ENCODE results near the gene CLCN6.

CLCN6 gene

DNA sequence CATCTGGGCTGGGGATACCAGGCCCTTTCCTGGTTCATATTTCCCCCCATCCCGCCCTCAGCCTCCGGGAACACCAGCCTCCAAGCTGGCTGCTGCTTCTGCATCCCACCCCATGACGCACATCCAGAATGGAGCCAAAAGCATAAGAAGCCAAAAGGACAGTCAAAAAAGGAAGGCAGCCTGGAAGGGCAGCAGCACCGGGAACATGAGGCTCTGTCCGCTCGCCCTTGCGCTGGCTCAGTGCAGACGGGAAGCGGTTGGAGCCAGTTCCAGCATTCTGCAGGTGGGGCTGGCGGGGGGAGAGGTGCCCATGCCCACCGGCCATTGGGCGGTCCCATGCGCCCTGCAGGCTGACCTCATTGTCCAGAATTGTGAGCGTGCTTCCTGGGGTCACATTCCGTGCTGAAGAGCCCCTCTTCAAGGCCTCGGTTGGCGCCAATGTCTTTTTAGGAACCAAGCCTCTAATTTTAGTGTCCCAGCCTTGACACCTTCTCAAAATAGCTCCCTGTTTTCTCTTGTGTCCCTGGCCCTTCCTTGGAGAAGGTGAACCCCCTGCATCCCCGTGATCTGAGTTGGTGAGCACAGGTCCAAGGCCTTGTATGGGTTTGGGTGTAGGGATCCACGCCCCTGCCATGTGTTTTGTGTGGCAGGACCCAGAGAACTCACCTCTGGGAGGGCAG is 81.1 kb downstream of the CLCN6 start:
- no peak overlapping the region for H3K4me3 Mint-ChIP-seq
- DNase-seq (ENCODE audit: low spot score) = no peak
- H3K27me3 Mint-ChIP-seq (ENCODE audit: low read depth) = peaks cover 2% of the 10 kb centered on the region
- H3K4me1 Mint-ChIP-seq (ENCODE audit: low read depth) = no peaks in the 10 kb centered on the region
- no peaks in the 10 kb centered on the region for H3K9me3 Mint-ChIP-seq
- H3K36me3 Mint-ChIP-seq (ENCODE audit: low read depth) = no peaks in the 10 kb centered on the region
- no peak overlapping the region for H3K27ac Mint-ChIP-seq

DNA sequence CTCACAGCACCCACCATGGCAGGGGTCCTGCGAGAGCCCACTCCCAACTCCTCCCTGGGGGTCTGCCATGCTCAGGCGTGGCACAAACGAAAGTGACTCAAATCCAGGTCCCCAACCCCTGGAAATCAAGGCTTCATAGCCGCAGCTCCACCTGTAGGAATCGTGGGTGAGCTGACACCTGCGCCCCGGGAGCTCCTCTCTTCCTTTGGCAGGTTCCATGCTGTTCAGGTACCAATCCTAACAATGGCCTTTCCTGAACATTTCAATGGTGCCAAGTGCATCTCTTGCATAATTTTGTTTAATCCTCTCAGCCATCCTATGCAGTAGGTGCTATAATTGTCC is 81.6 kb downstream of the CLCN6 start:
- Mint-ChIP-seq H3K27ac (no peak overlapping the region), H3K4me3 (no peak overlapping the region)

DNA sequence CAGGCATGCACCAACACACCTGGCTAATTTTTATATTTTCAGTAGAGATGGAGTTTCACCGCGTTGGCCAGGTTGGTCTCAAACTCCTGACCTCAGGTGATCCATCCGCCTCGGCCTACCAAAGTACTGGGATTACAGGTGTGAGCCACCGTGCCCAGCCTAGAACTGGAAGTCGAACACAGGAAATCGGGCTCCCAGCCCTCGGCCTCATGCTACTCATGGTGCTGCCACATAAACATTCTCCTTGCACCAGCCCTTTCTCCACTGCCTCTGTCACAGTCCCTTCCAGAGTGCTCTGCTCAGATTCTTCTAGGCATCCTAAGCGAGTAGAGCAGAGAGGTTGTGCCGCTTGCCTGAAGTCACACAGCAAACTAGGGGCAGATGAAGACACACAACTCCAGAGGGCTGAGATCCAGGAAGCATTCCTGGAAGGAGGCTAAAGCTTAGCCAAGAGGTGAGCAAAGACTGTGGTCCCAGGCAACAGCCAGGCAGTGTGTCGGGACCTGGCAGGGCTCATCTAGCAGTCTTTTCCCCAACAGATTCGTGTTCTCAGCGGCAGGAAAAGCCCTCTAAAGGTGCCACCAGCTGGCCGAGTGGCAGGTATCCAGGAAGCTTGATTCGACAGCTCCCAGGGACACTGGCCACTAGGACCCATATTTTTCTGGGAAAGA is 82.3 kb downstream of the CLCN6 start:
- Mint-ChIP-seq H3K9me3 (no peaks in the 10 kb centered on the region), H3K27me3 (ENCODE audit: low read depth) (peaks cover 2% of the 10 kb centered on the region), H3K4me3 (no peak overlapping the region), H3K4me1 (ENCODE audit: low read depth) (no peaks in the 10 kb centered on the region), H3K27ac (no peak overlapping the region), H3K36me3 (ENCODE audit: low read depth) (no peaks in the 10 kb centered on the region)
- no peak for DNase-seq (ENCODE audit: low spot score)

More for the DNA sequence above, 81.6 kb downstream of the CLCN6 start:
- Mint-ChIP-seq H3K27me3 (ENCODE audit: low read depth) (peaks cover 2% of the 10 kb centered on the region), H3K4me1 (ENCODE audit: low read depth) (no peaks in the 10 kb centered on the region), H3K36me3 (ENCODE audit: low read depth) (no peaks in the 10 kb centered on the region), H3K9me3 (no peaks in the 10 kb centered on the region)
- DNase-seq (ENCODE audit: low spot score) = no peak

DNA sequence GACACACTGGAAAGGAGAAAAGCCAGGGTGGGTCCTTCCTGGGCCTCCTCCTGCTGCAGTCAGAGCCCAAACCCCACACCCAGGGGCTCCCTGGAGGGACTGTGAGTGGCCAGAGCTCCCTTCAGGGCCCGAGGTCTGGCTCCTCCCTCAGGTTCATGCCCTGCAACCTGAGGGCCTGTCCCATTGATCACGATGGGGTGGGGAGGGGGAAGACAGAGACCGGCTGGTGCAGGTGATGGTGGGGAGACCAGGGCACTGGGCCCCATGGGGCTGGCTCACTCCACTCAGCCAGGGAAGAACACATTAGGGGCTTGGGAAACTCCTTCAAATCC is 82.9 kb downstream of the CLCN6 start:
- no peak for DNase-seq (ENCODE audit: low spot score)
- Mint-ChIP-seq H3K27me3 (ENCODE audit: low read depth) (peaks cover 2% of the 10 kb centered on the region), H3K4me1 (ENCODE audit: low read depth) (no peaks in the 10 kb centered on the region), H3K4me3 (no peak overlapping the region), H3K9me3 (no peaks in the 10 kb centered on the region), H3K36me3 (ENCODE audit: low read depth) (no peaks in the 10 kb centered on the region), H3K27ac (no peak overlapping the region)

DNA sequence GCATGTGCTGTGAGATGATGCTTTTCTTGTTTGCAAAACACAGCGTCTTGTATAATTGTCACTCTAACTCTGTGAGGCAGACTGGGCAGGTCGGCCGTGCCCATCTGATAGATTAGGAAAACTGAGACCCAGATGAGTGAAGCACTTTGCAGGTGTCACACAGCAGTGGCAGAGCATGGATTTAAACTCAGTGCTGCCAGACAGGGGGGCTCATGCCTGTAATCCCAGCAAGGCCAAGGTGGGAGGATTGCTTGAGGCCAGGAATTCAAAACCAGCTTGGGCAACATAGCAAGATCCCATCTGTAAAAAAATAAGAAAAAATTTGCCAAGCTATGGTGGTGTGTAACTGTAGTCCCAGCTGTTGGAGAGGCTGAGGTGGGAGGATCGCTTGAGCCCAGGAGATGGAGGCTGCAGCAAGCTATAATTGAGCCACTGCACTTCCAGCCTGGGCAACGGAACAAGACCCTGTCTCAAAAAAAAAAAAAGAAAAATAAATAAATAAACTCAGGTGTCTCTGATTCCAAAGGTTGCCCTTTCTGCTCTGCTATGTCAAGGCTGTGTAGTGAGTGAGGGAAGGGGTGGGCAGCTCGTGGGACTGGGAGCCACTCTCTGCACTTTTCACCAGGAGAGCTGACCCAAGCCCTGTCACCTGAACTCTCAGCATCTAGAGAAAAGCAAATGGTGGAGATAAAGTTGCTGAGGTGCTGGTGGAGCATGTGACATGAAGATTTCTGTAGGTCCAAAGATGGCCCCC is 85.6 kb downstream of the CLCN6 start:
- no peak overlapping the region for H3K4me3 Mint-ChIP-seq
- no peaks in the 10 kb centered on the region for H3K36me3 Mint-ChIP-seq (ENCODE audit: low read depth)
- DNase-seq (ENCODE audit: low spot score) = no peak
- H3K27me3 Mint-ChIP-seq (ENCODE audit: low read depth) = peaks cover 11% of the 10 kb centered on the region
- no peaks in the 10 kb centered on the region for H3K4me1 Mint-ChIP-seq (ENCODE audit: low read depth)
- H3K27ac Mint-ChIP-seq = no peak overlapping the region
- H3K9me3 Mint-ChIP-seq = no peaks in the 10 kb centered on the region

Measured in T-helper 2 cell treated with Interferon-gamma antibody and Interleukin-4, amounts not matched to agents 5 μg/mL and 100 μg/mL, for 36 hours (primary cell).